LNCAP (cell line): ENCODE results near the gene IFT81.

Experiments used
- TF ChIP-seq, protein P1 (sequence below): fragments of 450-650 bp; IDR thresholded peaks from 2 replicates; pipeline ENCODE4 v1.5.1; 2017; ENCODE audit warnings: mild to moderate bottlenecking

Gene IFT81

DNA sequence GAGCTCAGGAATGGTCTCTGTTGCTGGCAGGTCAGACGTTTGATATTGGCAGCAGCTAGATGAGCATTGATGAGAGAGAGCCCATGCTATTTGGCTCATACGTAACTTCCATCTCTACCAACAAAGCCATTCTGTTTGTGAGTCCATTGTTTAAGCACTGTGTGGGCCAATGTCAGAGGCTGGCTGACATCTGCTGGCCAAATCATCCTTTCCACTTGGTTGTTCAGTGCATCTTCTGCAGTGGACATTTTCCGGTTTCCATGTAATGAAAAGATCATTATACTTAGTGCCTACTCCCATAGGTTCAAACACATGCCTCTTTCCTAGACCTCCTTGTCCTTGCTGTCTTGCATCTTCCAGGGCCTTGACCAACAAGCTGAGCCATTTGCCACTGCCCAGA lies 59.2 kb downstream of the IFT81 start:
- TF ChIP-seq, protein P1, sequence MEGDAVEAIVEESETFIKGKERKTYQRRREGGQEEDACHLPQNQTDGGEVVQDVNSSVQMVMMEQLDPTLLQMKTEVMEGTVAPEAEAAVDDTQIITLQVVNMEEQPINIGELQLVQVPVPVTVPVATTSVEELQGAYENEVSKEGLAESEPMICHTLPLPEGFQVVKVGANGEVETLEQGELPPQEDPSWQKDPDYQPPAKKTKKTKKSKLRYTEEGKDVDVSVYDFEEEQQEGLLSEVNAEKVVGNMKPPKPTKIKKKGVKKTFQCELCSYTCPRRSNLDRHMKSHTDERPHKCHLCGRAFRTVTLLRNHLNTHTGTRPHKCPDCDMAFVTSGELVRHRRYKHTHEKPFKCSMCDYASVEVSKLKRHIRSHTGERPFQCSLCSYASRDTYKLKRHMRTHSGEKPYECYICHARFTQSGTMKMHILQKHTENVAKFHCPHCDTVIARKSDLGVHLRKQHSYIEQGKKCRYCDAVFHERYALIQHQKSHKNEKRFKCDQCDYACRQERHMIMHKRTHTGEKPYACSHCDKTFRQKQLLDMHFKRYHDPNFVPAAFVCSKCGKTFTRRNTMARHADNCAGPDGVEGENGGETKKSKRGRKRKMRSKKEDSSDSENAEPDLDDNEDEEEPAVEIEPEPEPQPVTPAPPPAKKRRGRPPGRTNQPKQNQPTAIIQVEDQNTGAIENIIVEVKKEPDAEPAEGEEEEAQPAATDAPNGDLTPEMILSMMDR, result no peak

DNA sequence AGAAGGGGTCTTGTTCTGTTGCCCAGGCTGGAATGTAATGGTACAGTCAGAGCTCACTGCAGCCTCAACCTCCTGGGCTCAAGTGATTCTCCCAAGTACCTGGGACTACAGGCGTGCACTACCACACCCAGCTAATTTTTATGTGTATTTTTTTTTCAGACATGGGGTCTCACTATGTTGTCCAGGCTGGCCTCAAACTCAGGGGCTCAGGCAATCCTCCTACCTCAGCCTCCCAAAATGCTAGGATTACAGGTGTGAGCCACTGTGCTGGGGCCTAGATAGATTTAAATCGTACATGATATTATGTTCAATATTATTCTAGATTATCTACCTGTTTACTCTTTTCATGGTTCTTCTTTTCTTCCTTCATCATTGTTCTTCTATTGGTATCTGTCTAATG lies 61.5 kb downstream of the IFT81 start:
- TF ChIP-seq, protein P1, result no peak

DNA sequence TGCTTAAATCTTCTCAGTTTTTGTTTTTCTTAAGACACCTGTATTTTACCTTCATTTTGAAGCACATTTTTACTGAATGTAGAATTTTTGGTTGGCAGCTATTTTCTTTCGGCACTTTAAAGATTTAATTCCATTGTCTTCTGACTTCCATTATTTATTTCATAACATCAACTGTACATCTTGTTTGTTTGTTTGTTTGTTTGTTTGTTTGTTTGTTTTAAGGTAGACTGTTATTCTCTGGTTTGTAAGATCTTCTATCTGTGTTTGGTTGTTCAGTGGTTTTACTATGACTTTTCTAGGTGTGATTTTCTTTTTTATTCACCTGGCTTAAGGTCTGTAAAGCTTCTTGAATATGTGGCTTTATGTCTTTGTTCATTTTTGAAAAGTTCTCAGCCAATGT lies 61.9 kb downstream of the IFT81 start:
- TF ChIP-seq, protein P1, result no peak

DNA sequence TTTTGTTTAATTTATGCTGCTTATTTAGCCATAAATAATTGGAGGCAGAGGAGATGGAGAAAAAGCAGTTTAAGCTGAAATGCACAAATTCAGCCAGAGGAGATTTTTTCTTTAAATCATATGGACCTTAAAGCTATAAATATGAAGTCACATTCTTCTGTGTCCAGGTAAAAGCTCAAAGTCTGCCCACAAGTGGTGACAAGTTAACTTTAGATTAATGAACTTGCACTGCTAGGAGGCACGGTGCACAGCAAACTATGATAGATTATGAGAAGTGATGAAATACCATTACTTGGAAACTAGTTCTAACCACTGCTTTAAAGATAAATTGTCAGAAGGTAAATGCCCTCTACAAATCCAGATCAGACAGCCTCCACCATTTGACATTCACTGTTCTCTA lies 69.0 kb downstream of the IFT81 start:
- TF ChIP-seq, protein P1, result no peak

DNA sequence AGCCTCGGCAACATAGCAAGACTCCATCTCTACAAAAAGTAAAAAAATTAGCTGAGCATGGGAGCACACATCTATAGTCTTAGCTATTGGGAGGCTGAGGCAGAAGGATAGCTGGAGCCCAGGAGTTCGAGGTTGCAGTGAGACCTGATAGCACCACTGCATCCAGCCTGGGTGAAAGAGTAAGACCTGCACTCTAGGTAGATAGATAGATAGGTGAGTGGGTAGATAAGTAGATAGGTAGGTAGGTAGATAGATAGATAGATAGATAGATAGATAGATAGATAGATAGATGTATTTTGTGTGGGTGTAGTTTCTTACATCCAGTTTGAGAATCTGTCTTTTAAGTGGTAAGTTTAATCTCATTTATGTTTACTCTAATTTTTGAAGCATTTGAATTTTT lies 72.8 kb downstream of the IFT81 start:
- TF ChIP-seq, protein P1, result no peak

DNA sequence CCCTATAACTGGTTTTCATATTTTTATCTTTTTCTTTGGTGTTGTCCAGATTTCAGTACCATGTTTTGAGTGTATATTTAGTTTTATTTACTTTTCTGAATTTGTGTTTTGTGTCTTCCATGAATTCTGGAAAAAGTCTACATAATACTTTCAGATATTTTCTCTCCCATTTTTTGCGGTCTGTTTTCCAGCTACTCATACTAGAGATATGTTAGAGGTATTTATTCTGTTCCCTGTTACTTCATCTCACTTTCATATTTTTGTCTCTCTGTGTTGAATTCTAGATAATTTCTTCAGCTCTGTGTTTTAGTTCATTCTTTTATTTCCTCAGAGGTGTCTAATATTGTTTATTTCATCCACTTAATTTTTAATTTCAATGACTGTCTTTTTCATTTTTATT lies 74.2 kb downstream of the IFT81 start:
- TF ChIP-seq, protein P1, result no peak

DNA sequence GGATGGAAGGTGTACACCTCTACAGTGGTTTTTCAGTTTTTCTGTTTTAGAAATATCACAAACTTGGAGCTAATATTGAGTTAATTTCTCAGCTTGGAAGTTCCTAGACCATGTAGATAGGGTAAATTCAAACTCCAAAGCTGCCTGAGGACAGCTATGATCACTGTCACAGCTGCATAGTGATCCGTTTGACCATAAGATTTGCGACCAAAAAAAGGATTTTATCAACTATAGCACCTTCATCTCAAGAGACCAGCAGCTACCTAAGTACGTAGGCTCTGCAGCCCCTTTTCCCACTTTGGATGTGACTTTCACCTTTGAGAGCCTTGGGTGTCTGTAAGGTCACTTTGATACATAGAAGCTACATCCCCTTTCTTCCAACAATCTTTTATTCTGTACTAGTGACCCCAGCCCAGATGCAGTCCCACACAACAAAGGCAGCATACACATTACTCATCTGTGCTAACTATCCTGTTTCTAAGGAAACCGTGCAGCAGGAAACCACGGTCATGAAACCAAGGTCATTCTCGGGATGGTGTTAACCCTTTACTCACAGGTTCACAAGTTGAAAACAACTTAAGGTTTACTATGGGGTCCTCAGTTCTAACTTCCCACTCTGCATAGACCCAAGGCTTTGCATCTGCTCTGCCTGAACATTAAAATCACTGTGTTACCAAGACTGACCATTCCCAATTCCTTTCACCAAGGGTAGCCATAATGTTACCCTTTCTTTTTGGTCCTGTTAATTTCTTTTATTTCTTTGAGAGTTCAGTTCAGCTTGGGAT lies 75.4 kb downstream of the IFT81 start:
- TF ChIP-seq, protein P1, result no peak

DNA sequence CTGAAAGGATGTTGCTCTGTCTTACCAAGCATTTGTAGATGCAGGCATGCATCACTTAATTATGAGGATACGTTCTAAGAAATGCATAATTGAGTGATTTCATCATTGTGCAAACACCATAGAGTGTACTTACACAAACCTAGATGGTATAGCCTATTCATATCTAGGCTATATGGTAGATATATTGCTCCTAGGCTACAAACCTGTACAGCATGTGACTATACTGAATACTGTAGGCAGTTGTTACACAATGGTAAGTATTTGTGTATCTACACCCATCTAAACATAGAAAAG lies 75.9 kb downstream of the IFT81 start:
- TF ChIP-seq, protein P1, result no peak
